Measurements from ENCODE around the gene RPS19.

Gene RPS19

GRCh38 chr19:41879080-41879479 lies 19.0 kb downstream of the RPS19 start:
- DNase-seq (ENCODE audit: low read depth): no peak

GRCh38 chr19:41879670-41880328 lies 19.7 kb downstream of the RPS19 start:
- DNase-seq (ENCODE audit: low read depth): no peak

GRCh38 chr19:41880329-41880708 lies 20.3 kb downstream of the RPS19 start:
- DNase-seq (ENCODE audit: low read depth): no peak

- DNase-seq (ENCODE audit: low read depth): no peak
Observed at GRCh38 chr19:41882568-41883462, 22.8 kb downstream of the RPS19 start, which contains the start of gene ARHGEF1. Gene ARHGEF1, plus strand, starts transcription at chr19:41883184. Its CDS starts 4,899 bp downstream, at chr19:41888083.

DNA sequence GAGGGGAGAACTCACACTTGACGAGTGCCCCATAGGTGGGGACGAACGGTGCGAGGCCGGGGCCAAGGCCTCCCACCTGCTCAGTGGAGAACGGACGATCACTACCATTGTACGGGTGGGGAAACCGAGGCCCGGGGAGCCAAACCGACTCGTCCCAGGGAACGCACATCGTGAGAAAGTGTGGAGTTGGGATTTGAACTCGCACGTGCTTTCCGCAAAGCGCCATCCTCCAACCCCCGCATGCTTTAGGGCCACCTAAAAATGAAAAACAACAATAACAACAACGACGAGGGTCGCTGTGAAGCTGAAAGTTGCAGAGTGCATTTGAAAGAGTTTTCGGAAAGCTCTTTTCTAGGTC lies 23.4 kb downstream of the RPS19 start:
- DNase-seq (ENCODE audit: low read depth): no peak

- DNase-seq (ENCODE audit: low read depth): peak; percentile 92
Observed at GRCh38 chr19:41883821-41884733, 24.0 kb downstream of the RPS19 start.

GRCh38 chr19:41886761-41887710 lies 27.0 kb downstream of the RPS19 start:
- no peak for DNase-seq (ENCODE audit: low read depth)

GRCh38 chr19:41887711-41888382 lies 27.8 kb downstream of the RPS19 start:
- DNase-seq (ENCODE audit: low read depth): no peak

DNA sequence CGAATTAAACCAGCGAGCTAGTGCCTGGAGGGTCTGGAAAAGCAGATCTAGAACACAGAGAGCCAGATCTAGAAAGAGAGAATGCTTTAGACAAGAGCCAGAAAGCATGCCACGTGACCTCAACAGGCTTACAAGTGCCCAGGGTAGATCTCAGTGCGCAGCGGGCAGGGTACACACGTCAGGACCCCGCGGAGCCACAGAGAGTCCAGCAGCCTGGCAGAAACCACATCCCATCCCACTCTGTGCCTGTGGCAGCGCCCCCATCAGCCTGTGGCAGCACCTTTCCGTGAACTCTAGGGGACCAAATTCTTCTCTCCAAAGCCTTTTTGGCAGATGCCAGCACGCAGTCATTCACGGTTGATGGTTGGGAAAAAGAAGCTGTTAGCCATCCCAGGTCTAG lies 28.9 kb downstream of the RPS19 start:
- no peak for DNase-seq (ENCODE audit: low read depth)

- DNase-seq (ENCODE audit: low read depth): no peak
Observed at GRCh38 chr19:41889896-41890295, 29.8 kb downstream of the RPS19 start.

DNA sequence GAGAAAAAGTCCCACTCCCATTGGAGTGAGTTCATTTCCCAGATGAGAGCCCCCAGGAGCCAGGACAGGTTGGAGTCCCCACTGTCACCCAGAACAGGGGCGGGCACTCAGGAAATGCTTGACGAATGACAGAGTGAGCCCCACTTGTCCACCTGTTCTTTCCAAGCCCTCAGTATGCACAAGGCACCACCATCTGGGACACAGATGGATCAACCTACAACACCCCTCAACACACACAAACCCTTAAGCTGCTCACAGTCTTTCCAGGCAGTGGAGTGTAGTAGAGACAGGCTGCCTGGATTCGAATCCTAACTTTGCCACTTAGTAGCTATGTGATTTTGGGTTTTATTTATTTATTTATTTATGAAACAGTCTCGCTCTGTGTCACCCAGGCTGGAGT lies 30.9 kb downstream of the RPS19 start:
- no peak for DNase-seq (ENCODE audit: low read depth)

GRCh38 chr19:41892173-41892902 lies 32.3 kb downstream of the RPS19 start:
- no peak for DNase-seq (ENCODE audit: low read depth)

GRCh38 chr19:41893899-41894298 lies 33.8 kb downstream of the RPS19 start:
- no peak for DNase-seq (ENCODE audit: low read depth)

GRCh38 chr19:41894350-41894749 lies 34.3 kb downstream of the RPS19 start:
- DNase-seq (ENCODE audit: low read depth): no peak

DNA sequence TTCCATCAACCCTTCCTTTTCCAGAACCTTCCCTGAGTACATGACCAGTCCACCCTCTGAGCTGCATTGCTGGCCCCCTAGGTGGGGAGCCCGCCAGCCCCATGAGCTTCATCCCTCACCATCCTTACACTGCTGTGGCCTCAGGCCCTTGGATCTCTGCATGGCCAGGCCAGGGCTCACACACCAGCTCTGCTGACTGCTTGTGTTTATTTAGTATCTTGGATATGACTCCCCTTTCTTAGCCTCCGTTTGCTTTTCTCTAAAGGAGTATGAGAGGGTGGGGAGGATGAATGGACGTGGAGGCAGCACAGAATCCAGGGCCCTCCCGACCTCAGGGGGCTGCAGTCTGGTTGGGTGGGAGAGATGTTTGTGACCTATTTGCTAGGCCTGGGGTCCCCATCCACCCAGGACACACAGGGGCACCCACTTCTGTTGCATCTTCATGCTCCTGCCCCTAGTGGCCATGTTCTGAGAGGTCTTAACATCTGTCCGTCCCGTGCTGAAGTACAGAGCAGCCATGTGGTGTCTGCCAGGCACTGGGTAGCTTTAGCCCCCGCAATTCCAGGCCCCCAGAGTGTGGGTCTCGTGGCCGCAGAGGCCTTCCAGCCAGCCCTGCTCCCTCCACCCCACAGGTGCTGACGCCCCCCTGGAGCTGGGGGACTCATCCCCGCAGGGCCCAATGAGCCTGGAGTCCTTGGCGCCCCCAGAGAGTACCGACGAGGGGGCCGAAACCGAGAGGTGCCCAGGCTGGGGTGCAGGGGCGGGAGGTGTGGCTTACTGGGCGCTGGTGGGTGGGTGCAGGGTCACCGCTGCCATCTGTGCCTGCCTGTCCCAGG lies 35.9 kb downstream of the RPS19 start:
- DNase-seq (ENCODE audit: low read depth): no peak

GRCh38 chr19:41896581-41896942 lies 36.5 kb downstream of the RPS19 start:
- DNase-seq (ENCODE audit: low read depth): no peak

GRCh38 chr19:41897181-41897580 lies 37.1 kb downstream of the RPS19 start:
- DNase-seq (ENCODE audit: low read depth): no peak

- no peak for DNase-seq (ENCODE audit: low read depth)
Observed at GRCh38 chr19:41897820-41898219, 37.8 kb downstream of the RPS19 start.

DNA sequence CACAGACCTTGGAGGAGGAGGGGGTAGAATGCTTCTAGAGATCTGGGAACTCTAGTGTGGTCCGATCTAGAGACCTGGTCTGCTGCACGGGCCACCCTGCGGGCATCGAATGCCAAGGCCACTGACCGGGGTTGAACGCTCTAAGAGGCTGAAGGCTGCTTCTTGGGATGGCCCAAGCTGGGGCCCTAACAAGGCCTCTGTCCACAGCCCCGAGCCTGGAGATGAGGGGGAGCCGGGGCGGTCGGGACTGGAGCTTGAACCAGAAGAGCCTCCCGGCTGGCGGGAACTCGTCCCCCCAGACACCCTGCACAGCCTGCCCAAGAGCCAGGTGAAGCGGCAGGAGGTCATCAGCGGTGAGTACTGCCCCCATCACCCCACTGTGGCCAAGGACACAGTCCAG lies 38.2 kb downstream of the RPS19 start:
- DNase-seq (ENCODE audit: low read depth): no peak
